Activated naive CD8-positive, alpha-beta T cell treated with anti-CD3 and anti-CD28 coated beads, Interleukin-2, amount 50 U/mL, for 24 hours (primary cell): ENCODE results near the gene LMOD2.
"Not testable (repeated sequence)": the region's sequence is repeated elsewhere in the genome, so short reads cannot be mapped to it uniquely, and the experiment has no call there.

Experiments
- ATAC-seq: fragments of 150-1000 bp; cut with Tn5 transposase; one replicate; pipeline ENCODE4 v1.10.0; 2021
- DNase-seq: peaks from one replicate; pipeline ENCODE4 v3.0.0; 2021
- H3K27ac Mint-ChIP-seq: one replicate; pipeline ENCODE4 v1.8.0; 2021; ENCODE audit warnings: mild to moderate bottlenecking, mixed read lengths
- H3K27me3 Mint-ChIP-seq: one replicate; pipeline ENCODE4 v1.8.0; 2021; ENCODE audit warnings: mixed read lengths
- H3K36me3 Mint-ChIP-seq: one replicate; pipeline ENCODE4 v1.8.0; 2021; ENCODE audit warnings: low read depth, mixed read lengths
- H3K4me1 Mint-ChIP-seq: one replicate; pipeline ENCODE4 v1.8.0; 2021; ENCODE audit warnings: mixed read lengths
- H3K4me3 Mint-ChIP-seq: one replicate; pipeline ENCODE4 v1.8.0; 2021; ENCODE audit warnings: mild to moderate bottlenecking, moderate library complexity, mixed read lengths
- H3K9me3 Mint-ChIP-seq: one replicate; pipeline ENCODE4 v1.8.0; 2021; ENCODE audit warnings: mixed read lengths

Gene LMOD2

GRCh38 chr7:123632808-123633207, 22.9 kb upstream of the LMOD2 start:
- Mint-ChIP-seq H3K27me3 (peaks cover 19% of the 10 kb centered on the region), H3K36me3 (no peaks in the 10 kb centered on the region), H3K4me1 (no peaks in the 10 kb centered on the region), H3K27ac (no peak overlapping the region), H3K4me3 (no peak overlapping the region), H3K9me3 (no peaks in the 10 kb centered on the region)
- no peak for DNase-seq
- ATAC-seq, result no peak

GRCh38 chr7:123633553-123633952, 22.1 kb upstream of the LMOD2 start:
- peaks cover 23% of the 10 kb centered on the region for H3K27me3 Mint-ChIP-seq
- no peak overlapping the region for H3K4me3 Mint-ChIP-seq
- ATAC-seq (no peak), DNase-seq (no peak)
- no peak overlapping the region for H3K27ac Mint-ChIP-seq
- no peaks in the 10 kb centered on the region for H3K4me1 Mint-ChIP-seq
- H3K36me3 Mint-ChIP-seq, result no peaks in the 10 kb centered on the region
- H3K9me3 Mint-ChIP-seq, result no peaks in the 10 kb centered on the region

- not testable (repeated sequence) for H3K27ac Mint-ChIP-seq, H3K4me1 Mint-ChIP-seq, ATAC-seq, H3K4me3 Mint-ChIP-seq, H3K9me3 Mint-ChIP-seq, DNase-seq, H3K36me3 Mint-ChIP-seq
- H3K27me3 Mint-ChIP-seq, result peaks cover 24% of the 10 kb centered on the region
Observed at GRCh38 chr7:123634011-123634573, 21.6 kb upstream of the LMOD2 start.

- Mint-ChIP-seq H3K27me3 (peaks cover 28% of the 10 kb centered on the region), H3K27ac (no peak overlapping the region), H3K9me3 (no peaks in the 10 kb centered on the region), H3K4me1 (no peaks in the 10 kb centered on the region), H3K4me3 (no peak overlapping the region), H3K36me3 (no peaks in the 10 kb centered on the region)
- DNase-seq, result no peak
- ATAC-seq, result no peak
Observed at GRCh38 chr7:123635551-123636359, 19.9 kb upstream of the LMOD2 start.

- Mint-ChIP-seq H3K4me3 (no peak overlapping the region), H3K27ac (no peak overlapping the region), H3K4me1 (no peaks in the 10 kb centered on the region), H3K27me3 (peaks cover 32% of the 10 kb centered on the region), H3K9me3 (no peaks in the 10 kb centered on the region), H3K36me3 (no peaks in the 10 kb centered on the region)
- no peak for ATAC-seq
- no peak for DNase-seq
Observed at GRCh38 chr7:123637203-123637602, 18.5 kb upstream of the LMOD2 start.

GRCh38 chr7:123637878-123638277, 17.8 kb upstream of the LMOD2 start:
- Mint-ChIP-seq H3K36me3 (no peaks in the 10 kb centered on the region), H3K9me3 (no peaks in the 10 kb centered on the region), H3K4me1 (no peaks in the 10 kb centered on the region), H3K27ac (no peak overlapping the region), H3K27me3 (peaks cover 33% of the 10 kb centered on the region), H3K4me3 (no peak overlapping the region)
- ATAC-seq, result no peak
- DNase-seq, result no peak

DNA sequence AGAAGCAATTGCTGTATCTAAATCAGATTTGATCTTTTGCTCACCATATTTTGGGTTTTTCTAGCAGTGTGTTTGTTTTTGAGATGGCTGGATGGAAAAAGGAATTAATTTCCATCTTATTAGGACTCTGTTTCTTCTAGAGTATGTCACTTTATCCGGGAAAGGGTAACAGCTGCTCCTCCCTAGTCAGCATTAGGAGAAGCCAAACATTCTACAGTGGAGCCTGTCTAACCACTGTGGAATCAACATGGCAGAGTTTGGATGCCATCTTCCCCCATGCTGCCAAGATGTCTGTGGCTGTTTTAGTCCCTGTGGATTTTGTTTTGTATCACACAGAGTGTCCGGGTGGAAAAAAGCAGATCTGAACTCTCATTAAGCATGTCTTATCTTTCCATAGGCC, 16.0 kb upstream of the LMOD2 start:
- Mint-ChIP-seq H3K4me3 (no peak overlapping the region), H3K4me1 (no peaks in the 10 kb centered on the region), H3K27ac (no peak overlapping the region), H3K36me3 (no peaks in the 10 kb centered on the region), H3K9me3 (no peaks in the 10 kb centered on the region), H3K27me3 (peaks cover 46% of the 10 kb centered on the region)
- DNase-seq (no peak), ATAC-seq (no peak)

GRCh38 chr7:123640583-123640982, 15.1 kb upstream of the LMOD2 start:
- Mint-ChIP-seq H3K27me3 (peaks cover 49% of the 10 kb centered on the region), H3K9me3 (no peaks in the 10 kb centered on the region), H3K4me3 (no peak overlapping the region), H3K36me3 (no peaks in the 10 kb centered on the region), H3K27ac (no peak overlapping the region), H3K4me1 (no peaks in the 10 kb centered on the region)
- ATAC-seq (no peak), DNase-seq (no peak)

- no peaks in the 10 kb centered on the region for H3K4me1 Mint-ChIP-seq
- H3K4me3 Mint-ChIP-seq, result no peak overlapping the region
- no peak overlapping the region for H3K27ac Mint-ChIP-seq
- ATAC-seq, result no peak
- H3K27me3 Mint-ChIP-seq, result peaks cover 45% of the 10 kb centered on the region
- no peaks in the 10 kb centered on the region for H3K9me3 Mint-ChIP-seq
- H3K36me3 Mint-ChIP-seq, result no peaks in the 10 kb centered on the region
- DNase-seq, result no peak
Observed at GRCh38 chr7:123641901-123642300, 13.8 kb upstream of the LMOD2 start.

DNA sequence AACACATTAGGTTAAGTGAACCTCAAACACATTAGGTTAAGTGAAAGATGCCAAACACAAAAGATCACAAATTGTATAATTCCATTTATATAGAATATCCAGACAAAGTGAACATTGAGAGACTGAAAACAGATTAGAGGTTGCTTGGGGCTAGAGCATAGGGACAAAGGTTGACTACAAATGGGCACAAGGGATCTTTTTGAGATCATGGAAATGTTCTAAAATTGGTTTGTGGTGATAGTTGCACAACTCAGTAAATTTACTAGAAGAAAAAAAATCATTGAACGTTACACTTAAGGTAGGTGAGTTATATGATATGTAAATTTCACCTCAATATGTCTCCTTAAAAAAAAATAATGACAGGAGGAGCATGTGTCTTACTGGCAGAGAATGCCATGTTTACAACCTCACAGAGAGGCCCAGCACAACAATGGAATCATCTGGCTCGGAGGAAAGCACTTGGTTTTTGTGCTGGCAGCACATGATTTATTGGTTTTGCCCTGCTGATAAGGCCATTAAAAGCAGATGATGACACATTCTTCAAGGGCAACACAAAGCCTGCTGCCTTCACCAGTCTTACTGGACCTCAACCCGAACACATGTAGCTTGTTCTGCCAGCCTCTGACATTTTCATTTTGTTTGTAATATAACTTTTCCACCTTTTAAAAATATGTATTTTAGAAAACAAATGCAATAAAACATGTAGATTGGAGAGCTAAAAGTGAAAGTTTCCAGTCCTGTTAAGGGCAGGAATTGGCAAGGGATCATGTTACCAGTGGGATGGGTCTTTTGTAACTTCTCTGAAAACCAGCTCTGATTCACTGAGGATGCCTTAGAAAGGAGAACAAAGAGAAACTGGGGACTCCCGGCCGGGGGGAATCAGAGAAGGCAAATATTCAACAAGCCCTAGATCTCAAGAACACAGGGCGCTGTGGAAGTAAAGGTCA, 11.9 kb upstream of the LMOD2 start:
- Mint-ChIP-seq H3K27me3 (peaks cover 38% of the 10 kb centered on the region), H3K4me3 (no peak overlapping the region), H3K4me1 (no peaks in the 10 kb centered on the region), H3K27ac (no peak overlapping the region), H3K9me3 (no peaks in the 10 kb centered on the region), H3K36me3 (no peaks in the 10 kb centered on the region)
- DNase-seq (no peak), ATAC-seq (no peak)

DNA sequence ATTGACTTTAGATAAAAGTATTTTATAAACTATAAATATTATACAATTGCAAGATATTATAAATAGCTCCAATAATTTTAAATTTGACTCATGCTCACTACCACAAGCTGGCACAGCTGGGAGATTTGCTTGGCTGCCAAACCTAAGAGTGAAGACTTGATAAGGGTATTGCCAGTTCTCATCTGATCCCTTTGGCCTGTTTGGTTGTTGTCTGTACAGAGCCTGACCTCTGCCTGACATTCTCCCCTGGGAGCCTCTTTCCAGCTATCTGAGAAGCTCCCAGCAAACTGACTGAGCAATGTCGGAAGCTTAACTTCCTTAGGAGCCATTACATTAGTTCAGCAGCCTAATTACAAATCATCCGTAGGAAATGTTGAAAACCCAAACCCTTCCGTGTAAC, 10.2 kb upstream of the LMOD2 start:
- no peaks in the 10 kb centered on the region for H3K9me3 Mint-ChIP-seq
- H3K27me3 Mint-ChIP-seq, result peaks cover 35% of the 10 kb centered on the region
- DNase-seq (no peak), ATAC-seq (no peak)
- H3K36me3 Mint-ChIP-seq, result no peaks in the 10 kb centered on the region
- no peaks in the 10 kb centered on the region for H3K4me1 Mint-ChIP-seq
- H3K4me3 Mint-ChIP-seq, result no peak overlapping the region
- H3K27ac Mint-ChIP-seq, result no peak overlapping the region

- no peaks in the 10 kb centered on the region for H3K9me3 Mint-ChIP-seq
- ATAC-seq (no peak), DNase-seq (no peak)
- no peak overlapping the region for H3K4me3 Mint-ChIP-seq
- H3K36me3 Mint-ChIP-seq, result no peaks in the 10 kb centered on the region
- no peaks in the 10 kb centered on the region for H3K4me1 Mint-ChIP-seq
- H3K27me3 Mint-ChIP-seq, result peaks cover 25% of the 10 kb centered on the region
- H3K27ac Mint-ChIP-seq, result no peak overlapping the region
Observed at GRCh38 chr7:123647106-123647730, 8.4 kb upstream of the LMOD2 start.

DNA sequence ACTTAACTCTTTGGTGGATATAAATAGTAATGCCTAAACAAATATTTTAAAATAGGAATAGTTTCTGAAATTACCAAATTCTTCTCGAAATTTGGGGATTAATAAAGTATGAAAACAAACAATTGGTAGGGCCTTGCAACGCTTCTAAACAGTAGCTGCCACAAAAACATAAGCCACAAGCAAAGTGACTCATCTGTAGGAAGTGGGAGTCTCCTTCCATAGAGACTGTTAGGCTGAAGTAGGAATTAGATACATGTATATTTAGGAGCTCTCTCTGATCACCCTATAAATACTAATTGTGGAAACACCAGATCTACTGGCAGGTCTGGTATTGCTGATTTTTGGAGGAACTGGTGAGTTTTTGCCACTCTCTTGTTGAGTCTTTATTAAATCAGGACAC, 5.7 kb upstream of the LMOD2 start:
- H3K4me1 Mint-ChIP-seq, result no peaks in the 10 kb centered on the region
- peaks cover 7% of the 10 kb centered on the region for H3K27me3 Mint-ChIP-seq
- no peak for ATAC-seq
- no peak overlapping the region for H3K27ac Mint-ChIP-seq
- no peaks in the 10 kb centered on the region for H3K36me3 Mint-ChIP-seq
- H3K4me3 Mint-ChIP-seq, result no peak overlapping the region
- DNase-seq, result no peak
- H3K9me3 Mint-ChIP-seq, result no peaks in the 10 kb centered on the region

DNA sequence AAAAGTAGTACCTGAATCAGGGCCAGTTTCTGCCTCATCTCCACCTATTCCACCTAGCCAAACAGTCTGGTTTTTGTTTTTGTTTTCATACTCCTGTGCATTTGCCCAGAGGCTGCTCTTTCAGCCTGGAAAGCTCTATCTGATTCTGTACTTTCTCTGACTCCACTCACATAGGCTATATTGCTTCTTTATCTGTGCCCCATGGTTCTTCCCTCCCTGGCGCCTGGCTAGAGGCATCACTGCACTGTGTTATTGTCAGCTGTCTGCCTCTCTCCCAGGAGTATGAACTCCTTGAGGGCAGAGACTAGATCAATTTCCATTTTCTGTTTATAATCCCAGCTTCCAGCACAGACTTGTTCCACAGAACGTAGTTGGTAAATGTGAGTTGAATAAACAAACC, 5.1 kb upstream of the LMOD2 start:
- DNase-seq (no peak), ATAC-seq (no peak)
- no peak overlapping the region for H3K4me3 Mint-ChIP-seq
- no peaks in the 10 kb centered on the region for H3K9me3 Mint-ChIP-seq
- no peaks in the 10 kb centered on the region for H3K36me3 Mint-ChIP-seq
- no peaks in the 10 kb centered on the region for H3K4me1 Mint-ChIP-seq
- H3K27me3 Mint-ChIP-seq, result peaks cover 8% of the 10 kb centered on the region
- no peak overlapping the region for H3K27ac Mint-ChIP-seq
